Body of pancreas (tissue), 4 donors: Measurements from ENCODE around the gene KBTBD6.

Experiments
- CTCF ChIP-seq, 7 experiments: fragments of 450-650 bp in 4 of 7; fragments of 200-600 bp in 3 of 7; sonication (generic) in 3 of 7; IDR thresholded peaks; one replicate each; pipeline ENCODE4 v1.5.1; 2016 to 2019; ENCODE audit warnings: antibody characterized with exemption in 7 of 7
- POLR2A ChIP-seq, 3 donors: fragments of 450-650 bp; IDR thresholded peaks; one replicate each; pipeline ENCODE4 v1.6.1; 2016; ENCODE audit warnings: antibody characterized with exemption in 3 of 3, mild to moderate bottlenecking in 2 of 3

GRCh38 chr13:41127701-41128100 lies 4.9 kb downstream of the KBTBD6 start:
- TF ChIP-seq POLR2A (IDR thresholded peaks at IDR 0.05) (no peak), CTCF (IDR thresholded peaks at IDR 0.05) (no peak)
